ENCODE data around the gene FTCDNL1. TPM values are rescaled to one million over a fixed set of nuclear protein-coding genes. Genes with fewer than 3 reads are reported as not detected.

FTCDNL1 gene
- total and polyA plus RNA-seq, 9 of the 15 experiments (the other 6 are each of a cell fraction or from before 2014, with no cell fraction given): 0.13 to 0.58 (median 0.32) TPM

GRCh38 chr2:199792381-199792780 lies 58.6 kb downstream of the FTCDNL1 start:
- H4K20me1 ChIP-seq (replicated peaks; ENCODE audit: control insufficient read depth, insufficient read depth, low read length): no peaks in the 10 kb centered on the region
- intact Hi-C loops (cut with micrococcal nuclease) (no loop called here), in situ Hi-C loops (cut with MboI) (no loop called here)
- FAIRE-seq (no peak), ATAC-seq (no peak), DNase-seq (ENCODE audit: extremely low read depth in 1 of 4, low spot score in 3 of 4) (no peak)
- no peak overlapping the region for H3K4me2 ChIP-seq (ENCODE audit: insufficient read depth, low read length)
- no peaks in the 10 kb centered on the region for H3K36me3 ChIP-seq (ENCODE audit: control insufficient read depth, insufficient read depth, low read length)
- H3K9me1 ChIP-seq (ENCODE audit: control insufficient read depth, insufficient read depth, low read length): no peaks in the 10 kb centered on the region
- whole genome bisulfite sequencing (ENCODE audit: insufficient coverage, low coverage, missing lambda C conversion rate): 2% methylated on average over 4 of the region's 4 CpGs
- no peak for TF ChIP-seq AFF1 (IDR thresholded peaks at IDR 0.05; ENCODE audit: low read depth in 1 of 2, partially characterized antibody in 2 of 2)
- TF ChIP-seq ZNF444 (CRISPR knock-in tag; IDR thresholded peaks at IDR 0.05): no peak
- no peak for TF ChIP-seq SP1 (CRISPR knock-in tag; IDR thresholded peaks at IDR 0.05)
- no peak for TF ChIP-seq THRB (CRISPR knock-in tag; conservative IDR thresholded peaks at IDR 0.05)
- no peak for TF ChIP-seq ZNF3 (CRISPR knock-in tag; IDR thresholded peaks at IDR 0.05)
- TF ChIP-seq TEAD4 (IDR thresholded peaks at IDR 0.05; ENCODE audit: low read length): no peak
- TF ChIP-seq TEAD4 (CRISPR knock-in tag; IDR thresholded peaks at IDR 0.05; ENCODE audit: borderline replicate concordance): no peak
- no peak for TF ChIP-seq ZZZ3 (IDR thresholded peaks at IDR 0.05)
- TF ChIP-seq ZNF717 (CRISPR knock-in tag; IDR thresholded peaks at IDR 0.05): no peak
- TF ChIP-seq CREM (IDR thresholded peaks at IDR 0.05; ENCODE audit: low read depth): no peak
- TF ChIP-seq ERF (CRISPR knock-in tag; IDR thresholded peaks at IDR 0.05): no peak
- no peak for TF ChIP-seq STAT5B (CRISPR knock-in tag; IDR thresholded peaks at IDR 0.05)
- no peak for TF ChIP-seq HDAC6 (IDR thresholded peaks at IDR 0.05; ENCODE audit: low read depth, low read length)
- TF ChIP-seq CEBPB (tag; IDR thresholded peaks at IDR 0.05): no peak
- TF ChIP-seq NR2F6 (CRISPR knock-in tag; IDR thresholded peaks at IDR 0.05): no peak
- TF ChIP-seq FOXM1 (IDR thresholded peaks at IDR 0.05; ENCODE audit: low read depth): no peak
- no peak for TF ChIP-seq FOXM1 (CRISPR knock-in tag; IDR thresholded peaks at IDR 0.05; ENCODE audit: low read depth)
- H2AFZ ChIP-seq (ENCODE audit: low read depth, low read length): no peak overlapping the region
- no peak overlapping the region for H3K4me3 ChIP-seq
- ChIA-PET CTCF (ENCODE audit: low intra/inter-chr PET ratio) (no interaction called here), POLR2A (no interaction called here)
- H3K27me3 ChIP-seq (ENCODE audit: control insufficient read depth in 2 of 2, insufficient read depth in 2 of 2, low read length in 2 of 2): no peaks in the 10 kb centered on the region
- H3K9me3 ChIP-seq (replicated peaks; ENCODE audit: control insufficient read depth, insufficient read depth, low read depth, low read length): no peaks in the 10 kb centered on the region
- no peak overlapping the region for H3K9ac ChIP-seq (ENCODE audit: insufficient read depth in 1 of 2, low read depth in 2 of 2, low read length in 2 of 2)
- no peak overlapping the region for H3K27ac ChIP-seq (ENCODE audit: extremely low read depth, low read depth, low read length)
- H3K79me2 ChIP-seq (ENCODE audit: control insufficient read depth, insufficient read depth, low read length): no peaks in the 10 kb centered on the region
- no peaks in the 10 kb centered on the region for H3K4me1 ChIP-seq (replicated peaks in 1 of 2; ENCODE audit: control insufficient read depth in 2 of 2, insufficient read depth in 2 of 2, low read length in 2 of 2)
- BruUV-seq (replicated peaks): no TSS peak

All from K562 (cell line).